Body of pancreas (tissue), 4 donors: ENCODE results near the gene TNFAIP2. TPM values are rescaled to one million over a fixed set of nuclear protein-coding genes. Genes with fewer than 3 reads are reported as not detected.

Source experiments
- ATAC-seq: fragments of 150-250 bp; one replicate; pipeline ENCODE4 v1.9.1; 2016
- DNase-seq, 4 donors: peaks; one replicate each; pipeline ENCODE4 v3.0.0-alpha.2; 2019
- H3K27ac ChIP-seq, 4 donors: fragments of 200-600 bp; sonication (generic); 1 replicate in 3 of 4; 2 replicates in 1 of 4; pipeline versions ENCODE4 v1.5.1 to v1.6.1; 2016 to 2019; ENCODE audit warnings: mild to moderate bottlenecking in 1 of 4, mixed read lengths in 1 of 4, moderate library complexity in 1 of 4
- H3K27me3 ChIP-seq, 2 donors: fragments of 200-600 bp; sonication (generic); one replicate each; pipeline ENCODE4 v1.6.0; 2016; ENCODE audit warnings: mild to moderate bottlenecking in 1 of 2
- H3K36me3 ChIP-seq, 2 donors: fragments of 200-600 bp; sonication (generic); replicated peaks in 1 of 2; 2 replicates each; pipeline ENCODE4 v1.5.1; 2016; ENCODE audit warnings: low read depth in 2 of 2; ENCODE audit not compliant: insufficient read depth in 1 of 2
- H3K4me1 ChIP-seq: fragments of 200-600 bp; sonication (generic); one replicate; pipeline ENCODE4 v1.6.0; 2016
- H3K4me3 ChIP-seq, 2 donors: fragments of 200-600 bp; sonication (generic); 1 replicate in 1 of 2; 2 replicates in 1 of 2; pipeline ENCODE4 v1.5.1; 2016 to 2019
- H3K9me3 ChIP-seq, 3 donors: fragments of 200-600 bp; sonication (generic); 1 replicate in 2 of 3; 2 replicates in 1 of 3; pipeline ENCODE4 v1.5.1; 2016
- CTCF ChIP-seq, 7 experiments: fragments of 450-650 bp in 4 of 7; fragments of 200-600 bp in 3 of 7; sonication (generic) in 3 of 7; IDR thresholded peaks; one replicate each; pipeline ENCODE4 v1.5.1; 2016 to 2019; ENCODE audit warnings: antibody characterized with exemption in 7 of 7
- POLR2A ChIP-seq, 3 donors: fragments of 450-650 bp; IDR thresholded peaks; one replicate each; pipeline ENCODE4 v1.6.1; 2016; ENCODE audit warnings: antibody characterized with exemption in 3 of 3, mild to moderate bottlenecking in 2 of 3
- WGBS, 2 donors: methylation state at CpG; one replicate each; pipeline ENCODE4 v1.1.5; 2017; 5-methylcytosine and 5-hydroxymethylcytosine counted together
- intact Hi-C: fragments of 100-400 bp; cut with DNase I; formaldehyde crosslinking; loops from one replicate; pipeline ENCODE4 v1.15.1; 2023
- total RNA-seq, 2 donors: library from RNA; depleted of rRNA; stranded (reverse); fragments of >200 nt; gene quantifications; one replicate each; pipeline ENCODE4 v1.1.0, GENCODE V29; 2016

The TNFAIP2 gene
- total RNA-seq, 2 donors from 2014 or later: 22.1 to 75.5 TPM

GRCh38 chr14:103107941-103108748 lies 15.1 kb upstream of the TNFAIP2 start:
- no peak for ATAC-seq
- H3K4me1 ChIP-seq: peaks cover 65% of the 10 kb centered on the region
- TF ChIP-seq CTCF (IDR thresholded peaks at IDR 0.05) (no peak), POLR2A (IDR thresholded peaks at IDR 0.05) (no peak)
- no peak for DNase-seq
- no peaks in the 10 kb centered on the region for H3K36me3 ChIP-seq
- WGBS, 2 donors: 81 to 87% methylated on average over 9 to 25 of the region's 28 CpGs
- no peak overlapping the region for H3K4me3 ChIP-seq
- H3K9me3 ChIP-seq: no peaks in the 10 kb centered on the region
- H3K27me3 ChIP-seq: no peaks in the 10 kb centered on the region
- intact Hi-C loops: loop anchor here (10.0 kb wide), 1 partner anchor 187 kb away; no protein-coding TSS in a partner anchor
- peak overlapping the region in 2 of 4 donors; percentile 50 to 69 for H3K27ac ChIP-seq

GRCh38 chr14:103108749-103109207 lies 14.5 kb upstream of the TNFAIP2 start:
- no peak for TF ChIP-seq POLR2A (IDR thresholded peaks at IDR 0.05)
- no peaks in the 10 kb centered on the region for H3K27me3 ChIP-seq
- peaks cover 59% of the 10 kb centered on the region for H3K4me1 ChIP-seq
- H3K36me3 ChIP-seq: no peaks in the 10 kb centered on the region
- intact Hi-C loops: loop anchor here (10.0 kb wide), 1 partner anchor 186 kb away; no protein-coding TSS in a partner anchor
- peak overlapping the region in 2 of 4 donors; percentile 50 to 69 for H3K27ac ChIP-seq
- H3K4me3 ChIP-seq: no peak overlapping the region
- ATAC-seq (no peak), DNase-seq (peak in 1 of 4 donors; percentile 45)
- WGBS, 2 donors: 43 to 49% methylated on average over 7 of the region's 9 CpGs
- H3K9me3 ChIP-seq: no peaks in the 10 kb centered on the region

GRCh38 chr14:103109535-103110441 lies 13.5 kb upstream of the TNFAIP2 start:
- Histone ChIP-seq H3K9me3 (no peaks in the 10 kb centered on the region), H3K27me3 (no peaks in the 10 kb centered on the region), H3K36me3 (no peaks in the 10 kb centered on the region), H3K4me3 (no peak overlapping the region), H3K27ac (peak overlapping the region in 3 of 4 donors; percentile 61 to 82 (median 72)), H3K4me1 (peaks cover 49% of the 10 kb centered on the region)
- 54 to 59% methylated on average over 10 to 31 of the region's 32 CpGs for WGBS, 2 donors
- TF ChIP-seq CTCF (IDR thresholded peaks at IDR 0.05) (no peak), POLR2A (IDR thresholded peaks at IDR 0.05) (peak in 1 of 3 donors; percentile 14)
- DNase-seq: peak in 3 of 4 donors; percentile 36 to 60 (median 52)
- intact Hi-C loops: loop anchor here (5.0 to 10.0 kb wide), 2 partner anchors 68 to 185 kb away; no protein-coding TSS in a partner anchor
- ATAC-seq: peak; percentile 33

GRCh38 chr14:103110681-103111231 lies 12.5 kb upstream of the TNFAIP2 start:
- no peak overlapping the region for H3K4me3 ChIP-seq
- no peaks in the 10 kb centered on the region for H3K9me3 ChIP-seq
- intact Hi-C loops: loop anchor here (5.0 kb wide), 1 partner anchor 67 kb away; no protein-coding TSS in a partner anchor
- ATAC-seq (peak; percentile 18), DNase-seq (peak in 2 of 4 donors; percentile 40 to 44)
- H3K4me1 ChIP-seq: peaks cover 43% of the 10 kb centered on the region
- no peaks in the 10 kb centered on the region for H3K27me3 ChIP-seq
- no peaks in the 10 kb centered on the region for H3K36me3 ChIP-seq
- peak overlapping the region; percentile 61 to 82 (median 67) for H3K27ac ChIP-seq
- peak in 1 of 3 donors; percentile 6 for TF ChIP-seq POLR2A (IDR thresholded peaks at IDR 0.05)
- TF ChIP-seq CTCF (IDR thresholded peaks at IDR 0.05): no peak
- WGBS, 2 donors: 10 to 18% methylated on average over 13 to 14 of the region's 14 CpGs
